ENCODE data around the gene RASGRP4.

RASGRP4 gene

GRCh38 chr19:38417544-38418506 lies 8.2 kb downstream of the RASGRP4 start (continued):
- TF ChIP-seq INSM2 (tag by site-specific recombination; IDR thresholded peaks at IDR 0.05), result no peak
- no peak for TF ChIP-seq ZNF621 (tag by site-specific recombination; IDR thresholded peaks at IDR 0.05)
- no peak for TF ChIP-seq ZNF10 (tag by site-specific recombination; IDR thresholded peaks at IDR 0.05)
- no peak for TF ChIP-seq PRDM6 (tag by site-specific recombination; IDR thresholded peaks at IDR 0.05)
- TF ChIP-seq ATF2 (tag by site-specific recombination; IDR thresholded peaks at IDR 0.05; ENCODE audit: low read depth), result peak; percentile 98
- TF ChIP-seq ZNF501 (tag by site-specific recombination; IDR thresholded peaks at IDR 0.05), result peak; percentile 22; the same call in 1 of the 2 replicates
- TF ChIP-seq ZBTB48 (tag by site-specific recombination; IDR thresholded peaks at IDR 0.05), result peak; percentile 42
- TF ChIP-seq ZNF791 (tag by site-specific recombination; IDR thresholded peaks at IDR 0.05), result 0 out of 2 replicates have a peak, but pooled peaks have one; percentile 10
- no peak for TF ChIP-seq ZFP3 (tag by site-specific recombination; IDR thresholded peaks at IDR 0.05; ENCODE audit: low read depth)
- peak; percentile 79 for TF ChIP-seq ZNF366 (tag by site-specific recombination; conservative IDR thresholded peaks at IDR 0.05)
- no peak for TF ChIP-seq ZNF610 (tag by site-specific recombination; IDR thresholded peaks at IDR 0.05; ENCODE audit: borderline replicate concordance)
- TF ChIP-seq WT1 (tag by site-specific recombination; IDR thresholded peaks at IDR 0.05), result peak; percentile 63; the same call in 1 of the 2 replicates
- no peak for TF ChIP-seq GFI1B (tag by site-specific recombination; IDR thresholded peaks at IDR 0.05)
- no peak for TF ChIP-seq HOXC10 (CRISPR knock-in tag; IDR thresholded peaks at IDR 0.05)

- no peak for TF ChIP-seq KLF9 (tag by site-specific recombination; IDR thresholded peaks at IDR 0.05; ENCODE audit: low read depth)
- TF ChIP-seq SALL2 (tag by site-specific recombination; IDR thresholded peaks at IDR 0.05; ENCODE audit: borderline replicate concordance), result 0 out of 2 replicates have a peak, but pooled peaks have one; percentile 43
- 0 out of 2 replicates have a peak, but pooled peaks have one; percentile 26 for TF ChIP-seq ZFP41 (tag by site-specific recombination; IDR thresholded peaks at IDR 0.05; ENCODE audit: borderline replicate concordance)
- no peak for TF ChIP-seq EGR2 (tag by site-specific recombination; IDR thresholded peaks at IDR 0.05; ENCODE audit: low read depth)
- TF ChIP-seq PRDM10 (tag by site-specific recombination; IDR thresholded peaks at IDR 0.05), result peak; percentile 53
- TF ChIP-seq ZEB2 (tag by site-specific recombination; IDR thresholded peaks at IDR 0.05), result 0 out of 2 replicates have a peak, but pooled peaks have one; percentile 14
- TF ChIP-seq ZNF747 (tag by site-specific recombination; IDR thresholded peaks at IDR 0.05), result 0 out of 2 replicates have a peak, but pooled peaks have one; percentile 54
- Histone ChIP-seq H3K36me3 (ENCODE audit: control insufficient read depth in 2 of 2, insufficient read depth in 1 of 2, low read length in 2 of 2) (no peaks in the 10 kb centered on the region), H3K4me3 (ENCODE audit: low read depth, low read length) (no peak overlapping the region), H3K27ac (ENCODE audit: extremely low read depth, low read depth, low read length) (no peak overlapping the region), H3K4me1 (ENCODE audit: control insufficient read depth, insufficient read depth, low read length) (peaks cover 11% of the 10 kb centered on the region), H3K9me3 (ENCODE audit: control insufficient read depth, insufficient read depth, low read depth, low read length) (no peaks in the 10 kb centered on the region)
- ChIA-PET CTCF (interaction anchor here (0.6 to 3.4 kb wide), 3 partner anchors 14 to 107 kb away, joined by 3 to 32 read pairs (median 3); partner anchors contain the start of gene FAM98C), POLR2A (interaction anchor here (0.6 to 0.7 kb wide), 2 partner anchors 15 to 415 kb away, joined by 3 to 4 read pairs; partner anchors contain the start of gene FAM98C)
Measured at GRCh38 chr19:38417146-38417543, 8.9 kb downstream of the RASGRP4 start.
